ENCODE data around the gene PES1.

DNA sequence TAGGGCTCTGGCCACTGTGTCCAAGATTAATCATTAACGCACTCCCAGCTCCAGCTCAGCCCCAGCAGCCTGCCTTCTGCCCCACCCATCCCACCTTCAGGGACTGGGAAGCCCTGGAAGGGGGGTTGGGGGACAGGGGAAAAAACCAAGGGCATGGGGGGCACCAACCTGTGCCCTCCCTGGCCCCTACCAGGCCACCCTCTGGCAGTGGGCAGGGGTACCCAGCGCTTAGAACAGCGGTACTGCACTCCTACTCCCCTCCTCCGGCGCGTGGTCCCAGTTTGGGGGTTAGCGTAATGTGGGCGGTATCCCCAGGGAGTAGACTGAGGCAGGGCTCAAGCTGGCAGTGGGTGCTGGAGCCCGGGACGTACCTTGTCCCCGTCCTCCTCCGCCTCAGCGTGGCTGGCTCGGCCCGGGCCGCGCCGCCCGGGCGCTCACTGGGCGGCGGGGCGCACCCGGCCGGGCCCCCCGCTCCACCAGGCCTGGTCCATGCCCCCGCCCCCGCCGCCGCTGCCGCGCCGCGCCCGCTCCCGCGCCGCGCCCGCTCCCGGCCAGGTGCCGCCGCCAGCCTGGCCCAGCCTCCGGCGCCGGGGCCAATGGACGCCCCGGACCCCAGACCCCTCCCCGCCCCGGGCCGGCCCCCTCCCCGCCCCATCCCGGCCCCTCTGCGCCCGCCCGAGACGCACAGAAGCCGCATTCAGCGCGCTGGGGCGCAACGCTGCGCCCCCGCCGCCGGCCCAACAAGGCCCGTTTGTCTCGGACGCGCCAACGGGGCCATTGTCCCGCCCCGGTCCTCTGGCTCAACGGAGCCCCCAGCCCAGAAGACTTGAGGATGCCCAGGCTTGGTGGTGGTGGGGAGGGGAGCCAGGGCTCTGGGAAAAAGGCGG is 17.4 kb downstream of the PES1 start, which contains the start of gene GAL3ST1:
- TF ChIP-seq CTCF (IDR thresholded peaks at IDR 0.05) (no peak), POLR2A (IDR thresholded peaks at IDR 0.05) (no peak)

Measured in testis (tissue), 2 donors.